GM18502 (cell line): ENCODE measurements around the gene MYOM1.
A peak's percentile ranks its signal among the peaks of the same experiment; 100 is the strongest.

Experiments
- ATAC-seq: cut with Tn5 transposase; IDR thresholded peaks from one replicate; pipeline ENCODE4 v1.9.1; 2021; ENCODE audit warnings: mild to moderate bottlenecking; ENCODE audit not compliant: unreplicated experiment, poor library complexity

The MYOM1 gene

GRCh38 chr18:3250237-3251107 lies 30.7 kb upstream of the MYOM1 start:
- ATAC-seq, result no peak

- no peak for ATAC-seq
Observed at GRCh38 chr18:3248658-3249359, 29.0 kb upstream of the MYOM1 start.

GRCh38 chr18:3248062-3248657 lies 28.4 kb upstream of the MYOM1 start:
- ATAC-seq, result no peak

- peak; percentile 85 for ATAC-seq
Observed at GRCh38 chr18:3247240-3248061, 27.7 kb upstream of the MYOM1 start, which contains the start of gene MYL12A. MYL12A (plus strand) TSS chr18:3247801; CDS start chr18:3253248, 5,447 bp downstream.

- ATAC-seq, result no peak
Observed at GRCh38 chr18:3246635-3247239, 27.0 kb upstream of the MYOM1 start.

GRCh38 chr18:3245853-3246634 lies 26.3 kb upstream of the MYOM1 start:
- ATAC-seq, result peak; percentile 51

GRCh38 chr18:3245185-3245564 lies 25.4 kb upstream of the MYOM1 start:
- ATAC-seq, result no peak

GRCh38 chr18:3238742-3239141 lies 19.0 kb upstream of the MYOM1 start:
- no peak for ATAC-seq

GRCh38 chr18:3236470-3236869 lies 16.7 kb upstream of the MYOM1 start:
- ATAC-seq, result no peak

GRCh38 chr18:3235846-3236245 lies 16.1 kb upstream of the MYOM1 start:
- no peak for ATAC-seq

- ATAC-seq, result no peak
Observed at GRCh38 chr18:3234457-3234856, 14.7 kb upstream of the MYOM1 start.

- no peak for ATAC-seq
Observed at GRCh38 chr18:3233433-3234168, 13.8 kb upstream of the MYOM1 start.

GRCh38 chr18:3233004-3233403 lies 13.2 kb upstream of the MYOM1 start:
- ATAC-seq, result no peak

GRCh38 chr18:3230401-3231334 lies 10.9 kb upstream of the MYOM1 start:
- no peak for ATAC-seq

GRCh38 chr18:3226048-3226447 lies 6.3 kb upstream of the MYOM1 start:
- ATAC-seq, result no peak

GRCh38 chr18:3225588-3225987 lies 5.8 kb upstream of the MYOM1 start:
- ATAC-seq, result no peak

- no peak for ATAC-seq
Observed at GRCh38 chr18:3224223-3224622, 4.5 kb upstream of the MYOM1 start.
